GM18873 (cell line): ENCODE results near the gene POLR3G.

Experiments used
- ATAC-seq: cut with Tn5 transposase; IDR thresholded peaks from one replicate; pipeline ENCODE4 v1.9.1; 2021; ENCODE audit warnings: mild to moderate bottlenecking, moderate library complexity, moderate number of reproducible peaks; ENCODE audit not compliant: unreplicated experiment, low FRiP score

The POLR3G gene

DNA sequence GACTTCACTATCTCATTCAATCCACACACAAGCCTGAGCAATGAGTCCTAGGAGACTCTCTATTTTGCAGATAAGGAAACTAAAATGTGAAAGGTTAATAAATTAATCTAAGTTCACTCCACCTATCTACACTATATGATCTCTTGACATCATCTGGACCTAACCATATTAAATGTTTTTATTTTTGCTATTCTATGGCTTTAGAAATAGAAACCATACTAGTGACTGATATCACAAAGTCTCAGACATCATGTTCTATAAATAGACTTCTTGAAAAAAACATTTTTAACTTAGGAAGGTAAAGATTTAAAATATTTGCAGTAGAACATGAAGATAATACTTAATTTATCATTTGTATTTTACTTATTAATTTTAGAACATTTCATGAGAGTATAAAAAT lies 74.6 kb downstream of the POLR3G start:
- no peak for ATAC-seq

DNA sequence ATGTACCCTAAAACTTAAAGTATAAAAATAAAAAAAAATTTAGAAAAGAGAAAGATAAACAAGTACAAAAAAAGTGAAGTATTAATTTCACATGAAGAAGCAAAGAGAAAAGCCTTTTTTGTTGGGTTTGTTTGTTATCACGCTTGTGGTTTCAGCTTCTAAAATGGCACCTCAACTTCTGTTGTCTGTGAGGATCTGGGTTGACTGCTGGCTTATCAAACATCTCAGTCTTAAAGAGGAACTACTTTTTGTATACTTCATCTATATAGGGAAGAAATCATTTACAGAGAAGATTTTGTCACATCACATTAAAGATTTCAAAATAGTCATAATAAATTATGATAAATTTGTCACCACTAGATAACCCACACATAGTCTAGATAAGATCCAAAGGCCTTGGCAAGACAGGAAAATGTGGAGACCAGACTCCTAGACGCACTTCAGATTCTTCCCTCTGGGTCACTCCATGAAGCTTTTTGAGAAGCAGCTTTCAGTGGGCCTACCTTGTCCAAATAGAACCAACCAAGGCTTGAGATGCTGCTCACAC lies 75.1 kb downstream of the POLR3G start:
- ATAC-seq: no peak

DNA sequence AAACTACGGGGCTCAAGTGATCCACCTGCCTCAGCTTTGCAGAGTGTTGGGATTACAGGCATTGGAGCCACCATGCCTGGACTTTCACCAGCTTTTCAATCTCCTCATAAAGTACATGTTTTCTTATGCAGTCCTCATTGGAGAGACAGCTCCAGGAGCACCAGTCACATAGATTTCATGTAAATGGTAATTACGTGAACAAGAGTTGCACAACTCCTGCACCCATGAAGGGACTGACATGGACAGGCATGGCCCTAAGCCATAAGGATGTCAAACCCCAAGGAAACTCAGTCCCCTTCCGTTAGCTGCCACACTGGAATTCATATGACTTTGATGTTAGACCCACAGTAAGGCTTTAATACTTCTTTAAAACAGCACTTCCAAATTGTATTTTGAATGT lies 76.3 kb downstream of the POLR3G start:
- no peak for ATAC-seq

DNA sequence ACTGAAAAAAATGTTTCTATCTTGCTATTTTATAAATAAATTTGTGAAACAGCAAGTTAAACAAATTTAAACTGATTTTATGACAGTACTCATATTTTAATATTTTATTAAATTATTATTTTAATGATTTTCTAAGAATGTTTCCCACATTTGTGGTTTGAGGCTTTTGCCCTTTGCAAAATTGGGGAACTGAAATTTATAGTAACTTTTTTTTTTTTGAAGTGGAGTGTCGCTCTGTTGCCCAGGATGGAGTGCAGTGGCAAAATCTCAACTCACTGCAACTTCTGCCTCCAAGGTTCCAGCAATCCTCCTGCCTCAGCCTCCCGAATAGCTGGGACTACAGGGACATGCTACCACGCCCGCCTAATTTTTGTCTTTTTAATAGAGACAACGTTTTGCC lies 76.7 kb downstream of the POLR3G start:
- no peak for ATAC-seq

DNA sequence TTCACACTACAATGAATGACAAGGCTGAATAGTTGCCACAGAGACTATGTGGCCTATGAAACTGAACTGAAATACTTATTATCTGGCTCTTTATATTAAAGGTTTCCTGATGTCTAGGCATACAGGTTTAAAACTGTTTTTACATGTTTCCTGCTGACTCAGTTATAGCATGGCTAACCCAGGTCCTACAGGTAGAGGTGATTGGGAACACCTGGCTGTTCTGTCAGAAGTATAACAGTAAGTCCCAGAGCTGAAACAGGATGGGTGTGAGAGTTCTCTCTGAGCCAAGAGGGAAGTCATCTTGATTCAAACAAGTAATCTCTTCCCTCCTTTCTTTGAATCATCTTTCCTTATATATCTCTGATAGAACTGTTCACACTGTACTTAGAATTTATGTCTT lies 79.0 kb downstream of the POLR3G start:
- ATAC-seq: no peak

DNA sequence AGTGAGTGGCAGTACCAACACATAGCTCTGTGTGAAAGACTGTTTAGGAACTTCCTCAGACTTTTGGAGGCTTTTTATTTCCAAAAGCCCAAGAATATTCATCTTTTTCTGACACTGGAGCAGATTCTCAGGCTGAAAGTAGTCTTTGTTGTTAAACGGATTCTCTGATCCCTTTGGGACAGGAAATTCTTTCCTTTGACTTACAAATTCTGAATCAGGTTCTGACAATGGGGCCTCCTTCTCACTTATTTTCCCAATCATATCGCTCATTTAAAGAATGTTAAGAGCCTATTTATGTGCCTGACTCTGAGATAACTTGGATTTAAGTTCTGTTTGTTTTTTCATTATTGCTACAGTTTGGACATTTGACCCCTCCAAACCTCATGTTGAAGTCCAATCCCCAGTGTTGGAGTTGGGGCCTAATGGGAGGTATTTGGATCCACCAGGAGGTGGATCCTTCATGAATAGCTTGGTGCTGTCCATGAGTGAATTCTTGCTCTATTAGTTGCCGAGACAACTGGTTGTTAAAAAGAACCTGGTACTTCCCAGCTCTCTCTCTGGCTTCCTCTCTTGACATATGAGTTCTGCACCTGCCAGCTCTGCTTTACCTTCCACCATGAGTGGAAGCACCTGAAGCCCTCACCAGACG lies 79.8 kb downstream of the POLR3G start:
- no peak for ATAC-seq

DNA sequence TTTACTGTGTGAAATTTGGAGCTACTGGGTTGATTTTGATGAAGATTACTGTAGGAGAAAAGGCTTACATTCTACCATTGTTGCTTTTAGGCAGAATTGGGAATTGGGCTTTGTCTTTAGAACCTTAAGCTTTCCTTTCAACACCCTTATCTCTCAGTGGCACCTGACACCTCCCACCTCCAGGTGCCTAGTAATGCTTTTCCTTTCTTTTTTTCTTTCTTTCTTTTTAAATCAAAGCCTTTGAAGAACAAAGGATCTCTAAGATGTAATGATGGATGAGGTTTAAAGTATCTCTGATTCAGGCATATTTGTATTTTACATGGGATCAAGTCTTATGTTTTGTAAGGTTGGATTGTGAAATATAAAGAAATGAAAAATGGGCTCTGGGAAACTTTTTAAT lies 81.0 kb downstream of the POLR3G start:
- ATAC-seq: no peak

DNA sequence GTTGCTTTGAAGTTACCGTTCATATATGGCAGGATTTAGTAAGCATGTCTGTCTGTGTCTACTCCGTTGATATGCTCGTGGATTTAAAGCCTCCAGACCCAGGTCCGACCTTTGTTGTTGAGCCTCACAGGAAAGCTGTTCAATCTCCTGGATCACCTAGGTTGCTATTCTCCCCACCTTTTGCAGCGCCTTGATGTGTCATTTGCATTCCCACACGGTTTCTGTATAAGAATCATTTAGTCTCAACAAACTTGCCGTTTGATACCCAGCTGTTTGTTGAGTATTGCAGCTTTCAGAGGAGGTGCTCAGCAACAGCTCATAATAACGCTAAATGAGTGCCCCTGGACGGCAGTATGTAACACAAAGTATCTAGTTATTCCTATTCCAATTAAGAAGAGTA lies 82.7 kb downstream of the POLR3G start:
- no peak for ATAC-seq

DNA sequence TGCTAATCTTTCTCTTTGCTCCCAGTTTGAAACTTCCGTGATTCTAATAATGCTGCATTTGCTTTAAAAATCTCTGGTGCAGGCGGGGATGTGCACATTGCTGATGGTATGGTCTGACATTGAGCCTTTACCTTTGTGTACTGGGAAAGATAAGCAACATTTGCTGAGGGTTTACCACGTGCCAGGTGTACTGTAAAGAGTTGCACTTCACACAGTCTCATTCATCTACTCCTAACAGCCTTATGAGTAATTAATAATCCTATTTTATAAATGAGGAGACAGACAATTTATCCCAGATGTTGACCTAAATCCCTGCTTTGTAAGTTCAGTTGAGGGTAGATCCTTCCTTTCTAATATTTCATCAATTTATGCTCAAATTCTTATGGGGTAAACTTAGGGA lies 83.2 kb downstream of the POLR3G start:
- no peak for ATAC-seq

DNA sequence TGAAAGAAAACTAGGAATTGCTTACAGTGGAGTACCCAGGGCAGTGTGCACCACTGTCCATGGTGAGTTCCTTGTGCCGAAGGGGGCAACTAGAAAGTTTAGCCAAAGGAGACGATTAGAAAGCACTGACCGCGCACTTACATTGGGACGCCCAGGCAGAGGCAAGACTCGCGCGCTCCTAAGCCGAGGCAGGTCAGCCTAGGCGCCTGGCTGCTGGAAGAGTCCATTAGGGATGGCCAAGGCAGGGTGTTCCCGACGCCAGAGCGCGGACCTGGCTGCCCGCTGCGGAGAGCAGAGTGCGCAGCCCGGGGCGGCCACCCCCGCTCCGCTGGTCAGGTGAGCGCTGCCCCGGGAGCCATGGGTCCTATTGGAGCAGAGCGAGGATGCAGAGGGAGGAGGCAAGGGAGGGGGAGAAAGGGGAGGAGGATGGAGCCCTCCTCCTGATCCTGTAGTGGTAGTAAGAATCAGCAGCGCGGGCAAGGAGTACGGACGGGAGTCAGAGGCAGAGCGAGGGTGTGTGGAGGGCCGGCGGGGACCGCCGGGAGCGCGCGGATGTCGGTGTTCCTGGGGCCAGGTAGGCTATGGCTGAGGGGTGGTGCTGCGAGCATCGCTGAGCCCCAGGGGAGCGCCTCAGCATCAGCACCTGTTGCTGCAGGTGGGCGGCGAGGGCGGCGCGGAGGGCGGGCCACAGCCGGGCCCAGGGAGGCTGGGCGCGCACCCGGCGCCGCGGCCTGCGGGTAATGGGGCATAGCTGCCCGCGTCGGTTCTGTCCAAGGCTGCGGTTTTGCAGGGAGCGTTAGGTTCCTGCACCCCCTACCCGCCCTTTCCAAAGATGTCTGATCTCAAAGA lies 83.9 kb downstream of the POLR3G start, which contains the start of gene ADGRV1:
ADGRV1 (plus strand) TSS at position 454 of the 849 bp plus-strand sequence; CDS start at position 553, 99 bp downstream.
- no peak for ATAC-seq

DNA sequence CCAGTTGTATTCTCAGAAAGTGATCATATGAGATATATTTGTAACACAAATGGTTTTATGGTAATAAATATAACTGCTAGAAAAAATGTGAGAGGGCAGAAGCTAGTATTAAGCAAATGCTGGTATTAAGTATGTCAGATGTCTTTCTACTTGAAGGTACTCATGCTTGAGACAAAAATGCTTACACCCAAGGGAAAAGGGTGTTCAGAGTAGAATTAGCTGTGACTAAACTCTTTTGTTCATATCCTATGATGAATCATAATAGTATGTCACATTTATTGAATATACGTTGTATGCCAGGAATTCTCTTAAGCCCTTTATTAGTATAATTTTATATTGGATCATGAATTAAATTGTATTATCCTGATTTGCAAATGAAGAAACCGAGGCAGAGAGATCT lies 86.1 kb downstream of the POLR3G start:
- ATAC-seq: no peak

DNA sequence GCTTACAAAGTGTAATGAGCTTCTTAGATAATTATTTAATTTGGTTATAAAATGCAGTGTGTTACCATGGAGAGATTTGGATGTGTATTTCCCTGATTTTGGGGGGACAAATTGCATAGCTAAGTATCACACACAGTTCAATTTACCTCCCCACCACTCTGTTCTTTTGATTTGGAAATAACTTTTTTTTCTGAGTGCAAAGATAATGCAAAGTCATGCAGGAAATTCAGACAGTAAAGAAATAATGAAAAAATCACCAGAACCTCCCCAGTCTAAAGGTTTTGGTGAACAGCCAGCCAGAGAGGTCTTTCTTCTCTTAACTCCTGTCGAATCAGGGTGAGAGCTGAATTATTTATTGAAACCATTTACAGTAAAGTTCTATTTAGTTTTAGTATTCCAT lies 87.1 kb downstream of the POLR3G start:
- ATAC-seq: no peak

DNA sequence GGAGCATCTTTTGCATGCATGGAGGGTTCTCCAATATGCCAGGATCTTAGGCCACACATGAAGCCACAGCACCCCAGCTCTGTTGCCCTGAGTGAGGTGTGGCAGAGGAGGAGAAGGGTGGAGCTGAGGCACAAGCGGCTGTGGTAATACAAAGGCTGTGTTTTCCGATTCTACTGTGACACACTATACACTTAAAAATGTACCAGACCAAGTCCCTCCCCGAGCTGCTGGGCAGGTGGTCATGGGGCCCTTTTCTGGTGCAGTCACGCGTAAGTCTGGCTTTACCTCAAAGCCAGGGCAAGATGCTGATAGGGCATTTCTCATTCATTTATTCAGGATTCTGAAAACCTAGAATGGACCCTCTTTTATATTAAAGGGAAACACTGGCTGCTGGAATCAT lies 87.7 kb downstream of the POLR3G start:
- no peak for ATAC-seq

DNA sequence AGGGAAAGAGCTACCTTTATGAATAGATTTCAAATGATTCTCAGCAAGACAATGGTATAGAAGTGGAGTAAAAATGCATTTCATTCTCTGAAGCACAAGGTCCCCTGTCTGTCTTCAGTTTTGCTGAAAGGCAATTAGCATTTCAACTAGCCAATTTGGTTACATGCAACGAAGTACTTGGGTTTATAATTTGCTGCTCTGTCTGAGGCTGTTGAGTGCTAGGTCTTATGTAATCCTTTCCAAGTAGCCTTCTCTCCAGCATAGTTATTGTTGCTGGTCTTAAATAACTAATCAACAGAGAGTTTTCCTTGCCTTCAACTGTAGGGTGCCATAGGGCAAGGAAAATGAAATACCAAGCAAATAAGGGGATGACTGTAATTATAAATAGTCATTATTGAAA lies 88.4 kb downstream of the POLR3G start:
- no peak for ATAC-seq
